ENCODE measurements around the gene CHRM4.

The CHRM4 gene

DNA sequence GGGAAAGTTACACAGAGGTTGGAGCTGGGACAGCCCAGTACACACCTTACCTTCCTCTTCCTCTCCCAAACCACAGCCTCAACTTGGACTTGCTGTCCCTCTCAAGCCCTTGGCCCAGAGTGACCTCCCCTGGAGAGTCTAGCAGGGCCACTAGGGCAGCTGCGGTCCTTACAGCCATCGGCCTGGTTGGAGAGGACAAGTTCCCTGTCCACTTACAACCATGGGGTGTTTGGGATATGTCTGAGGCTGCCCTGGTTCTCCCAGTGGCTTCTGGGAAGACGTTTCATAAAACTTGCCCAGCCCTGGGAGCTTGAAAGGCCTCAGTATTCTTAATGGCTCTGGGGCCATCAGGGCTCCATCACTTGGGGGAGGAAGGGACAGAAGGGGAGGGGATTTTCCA lies 57.4 kb downstream of the CHRM4 start:
- in situ Hi-C loops (cut with MboI; ENCODE audit: low pct_unique_long_range_greater_than_20kb, low sequenced_read_pairs, unreplicated experiment), result no loop called here
- TF ChIP-seq, protein P1, sequence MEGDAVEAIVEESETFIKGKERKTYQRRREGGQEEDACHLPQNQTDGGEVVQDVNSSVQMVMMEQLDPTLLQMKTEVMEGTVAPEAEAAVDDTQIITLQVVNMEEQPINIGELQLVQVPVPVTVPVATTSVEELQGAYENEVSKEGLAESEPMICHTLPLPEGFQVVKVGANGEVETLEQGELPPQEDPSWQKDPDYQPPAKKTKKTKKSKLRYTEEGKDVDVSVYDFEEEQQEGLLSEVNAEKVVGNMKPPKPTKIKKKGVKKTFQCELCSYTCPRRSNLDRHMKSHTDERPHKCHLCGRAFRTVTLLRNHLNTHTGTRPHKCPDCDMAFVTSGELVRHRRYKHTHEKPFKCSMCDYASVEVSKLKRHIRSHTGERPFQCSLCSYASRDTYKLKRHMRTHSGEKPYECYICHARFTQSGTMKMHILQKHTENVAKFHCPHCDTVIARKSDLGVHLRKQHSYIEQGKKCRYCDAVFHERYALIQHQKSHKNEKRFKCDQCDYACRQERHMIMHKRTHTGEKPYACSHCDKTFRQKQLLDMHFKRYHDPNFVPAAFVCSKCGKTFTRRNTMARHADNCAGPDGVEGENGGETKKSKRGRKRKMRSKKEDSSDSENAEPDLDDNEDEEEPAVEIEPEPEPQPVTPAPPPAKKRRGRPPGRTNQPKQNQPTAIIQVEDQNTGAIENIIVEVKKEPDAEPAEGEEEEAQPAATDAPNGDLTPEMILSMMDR (IDR thresholded peaks at IDR 0.05; ENCODE audit: extremely low read depth, insufficient read depth, missing control alignments), result no peak
- no peak for DNase-seq (ENCODE audit: low spot score)
